GM12878 (cell line): ENCODE data around the gene C19orf73. TPM values are rescaled to one million over a fixed set of nuclear protein-coding genes. Genes with fewer than 3 reads are reported as not detected.

Experiments used
- ATAC-seq: fragments of 200-7000 bp; cut with Tn5 transposase; 3 replicates; pipeline ENCODE4 v1.9.1; 2020; ENCODE audit warnings: mild to moderate bottlenecking, moderate library complexity
- BruUV-seq: library from RNA; stranded (reverse); fragments of 400-500 nt; replicated peaks from 2 replicates; lab custom pipeline; 2021; lab: Mats Ljungman, UMichigan
- CTCF ChIA-PET: fragments of 300-600 bp; sonication (Branson Sonifier 250); formaldehyde crosslinking; extraction: SDS; loops from one replicate; lab custom pipeline; 2021; ENCODE audit warnings: inconsistent platforms; lab: Yijun Ruan, JAX
- POLR2A ChIA-PET: fragments of 350-600 bp; formaldehyde crosslinking; extraction: SDS; loops from one replicate; lab custom pipeline; 2021; ENCODE audit warnings: inconsistent platforms; lab: Charles Lee
- RAD21 ChIA-PET: fragments of 300-600 bp; sonication (Branson Sonifier 250); formaldehyde crosslinking; loops from one replicate; lab custom pipeline; 2023; ENCODE audit warnings: antibody characterized with exemption; ENCODE audit not compliant: unreplicated experiment; lab: Charles Lee
- SMC1A ChIA-PET: fragments of 300-600 bp; sonication (Branson Sonifier 250); formaldehyde crosslinking; loops from one replicate; lab custom pipeline; 2023; ENCODE audit not compliant: unreplicated experiment, uncharacterized antibody; lab: Charles Lee
- DNase-seq: peaks from one replicate; pipeline ENCODE4 v3.0.0-alpha.2; 2011; ENCODE audit warnings: low read depth, low spot score
- FAIRE-seq: peaks from 3 replicates; lab custom pipeline; 2011; peaks lifted over from hg19 to GRCh38; lab: Jason Lieb, UNC
- H2AFZ ChIP-seq: 2 replicates; pipeline ENCODE4 v1.6.0; 2011; ENCODE audit warnings: low read depth, low read length, control low read depth; ENCODE audit not compliant: control insufficient read depth
- H3K27ac ChIP-seq: 2 replicates; pipeline ENCODE4 v1.5.1; 2011; ENCODE audit warnings: control low read depth; ENCODE audit not compliant: control insufficient read depth, insufficient read depth
- H3K27me3 ChIP-seq, 2 experiments: replicated peaks in 1 of 2; 2 replicates each; pipeline versions ENCODE4 v1.6.0 to v1.6.1; 2011; ENCODE audit warnings: low read length in 1 of 2; ENCODE audit not compliant: control insufficient read depth in 2 of 2, insufficient read depth in 2 of 2
- H3K36me3 ChIP-seq, 2 experiments: 2 replicates each; pipeline ENCODE4 v1.5.1; 2011; ENCODE audit warnings: low read length in 1 of 2; ENCODE audit not compliant: control insufficient read depth in 2 of 2, insufficient read depth in 2 of 2
- H3K4me1 ChIP-seq: 2 replicates; pipeline ENCODE4 v1.6.1; 2011; ENCODE audit warnings: mild to moderate bottlenecking, low read length, moderate library complexity, mixed read lengths; ENCODE audit not compliant: control insufficient read depth, insufficient read depth
- H3K4me2 ChIP-seq: 2 replicates; pipeline ENCODE4 v1.6.0; 2011; ENCODE audit warnings: control low read depth; ENCODE audit not compliant: control insufficient read depth, insufficient read depth
- H3K4me3 ChIP-seq: fragments of 200-600 bp; sonication (generic); 2 replicates; pipeline ENCODE4 v1.5.1; 2016
- H3K79me2 ChIP-seq: 2 replicates; pipeline ENCODE4 v1.6.0; 2011; ENCODE audit warnings: low read length; ENCODE audit not compliant: control insufficient read depth, insufficient read depth
- H3K9ac ChIP-seq: 2 replicates; pipeline ENCODE4 v1.8.0; 2011; ENCODE audit warnings: low read length, control low read depth, mixed read lengths; ENCODE audit not compliant: control insufficient read depth, insufficient read depth
- H3K9me3 ChIP-seq: replicated peaks from 3 replicates; pipeline ENCODE4 v1.5.1; 2011; ENCODE audit warnings: mild to moderate bottlenecking, low read length; ENCODE audit not compliant: control insufficient read depth, insufficient read depth
- H4K20me1 ChIP-seq: 2 replicates; pipeline ENCODE4 v1.6.0; 2011; ENCODE audit not compliant: control insufficient read depth, insufficient read depth
- BHLHE40 ChIP-seq, 2 experiments: fragments of 450-650 bp in 1 of 2; IDR thresholded peaks; 2 replicates each; pipeline ENCODE4 v1.6.1; 2011 to 2017; ENCODE audit warnings: low read depth in 2 of 2, borderline replicate concordance in 1 of 2, improper control_type of control experiment in 1 of 2, low read length in 1 of 2, mild to moderate bottlenecking in 1 of 2
- CBX5 ChIP-seq: sonication (generic); IDR thresholded peaks from 2 replicates; pipeline ENCODE4 v1.6.1; 2016; ENCODE audit warnings: low read depth, moderate library complexity, mild to moderate bottlenecking, inconsistent platforms
- CHD4 ChIP-seq: fragments of 200-600 bp; sonication (generic); IDR thresholded peaks from 2 replicates; pipeline ENCODE4 v1.6.1; 2016; ENCODE audit warnings: mild to moderate bottlenecking
- CREM ChIP-seq: IDR thresholded peaks from 2 replicates; pipeline ENCODE4 v1.6.1; 2014; ENCODE audit warnings: antibody characterized with exemption, low read depth
- FOS ChIP-seq: IDR thresholded peaks from 3 replicates; pipeline ENCODE4 v1.6.1; 2011; ENCODE audit warnings: borderline replicate concordance; ENCODE audit not compliant: insufficient read length; ENCODE audit errors: extremely low read depth
- NFYA ChIP-seq: IDR thresholded peaks from 2 replicates; pipeline ENCODE4 v1.6.1; 2011; ENCODE audit warnings: low read depth, mild to moderate bottlenecking, low read length, improper control_type of control experiment, borderline replicate concordance
- PML ChIP-seq: IDR thresholded peaks from 2 replicates; pipeline ENCODE4 v1.6.1; 2012; ENCODE audit warnings: low read length, inconsistent platforms
- RAD51 ChIP-seq: fragments of 450-650 bp; IDR thresholded peaks from 2 replicates; pipeline ENCODE4 v1.6.1; 2016; ENCODE audit warnings: moderate library complexity, mild to moderate bottlenecking, inconsistent platforms
- RUNX3 ChIP-seq: IDR thresholded peaks from 2 replicates; pipeline ENCODE4 v1.6.1; 2012; ENCODE audit warnings: low read length, inconsistent platforms
- SIX5 ChIP-seq: IDR thresholded peaks from 2 replicates; pipeline ENCODE4 v1.6.1; 2011; ENCODE audit warnings: mild to moderate bottlenecking, low read depth, low read length, moderate library complexity; ENCODE audit not compliant: severe bottlenecking
- SPI1 ChIP-seq: IDR thresholded peaks from 2 replicates; pipeline ENCODE4 v1.6.1; 2011; ENCODE audit warnings: low read depth, mild to moderate bottlenecking, low read length, moderate library complexity, borderline replicate concordance; ENCODE audit not compliant: insufficient read depth
- SREBF2 ChIP-seq: IDR thresholded peaks from 2 replicates; pipeline ENCODE4 v1.6.1; 2012; ENCODE audit warnings: mild to moderate bottlenecking, low read length
- WRNIP1 ChIP-seq: IDR thresholded peaks from 2 replicates; pipeline ENCODE4 v1.6.1; 2011; ENCODE audit warnings: low read depth, low read length, improper control_type of control experiment, borderline replicate concordance
- YBX1 ChIP-seq: fragments of 450-650 bp; IDR thresholded peaks from 2 replicates; pipeline ENCODE4 v1.6.1; 2016; ENCODE audit warnings: antibody characterized with exemption
- ZNF207 ChIP-seq: fragments of 450-650 bp; IDR thresholded peaks from 2 replicates; pipeline ENCODE4 v1.6.1; 2014; ENCODE audit warnings: antibody characterized with exemption, mild to moderate bottlenecking, borderline replicate concordance
- ZSCAN29 ChIP-seq: fragments of 450-650 bp; IDR thresholded peaks from 2 replicates; pipeline ENCODE4 v1.6.1; 2017; ENCODE audit warnings: mild to moderate bottlenecking, moderate library complexity
- WGBS: methylation state at CpG from one replicate; pipeline ENCODE4 v1.1.6; 2016; ENCODE audit warnings: low lambda C conversion rate; ENCODE audit not compliant: insufficient replicate concordance, insufficient coverage; ENCODE audit errors: missing lambda C conversion rate; 5-methylcytosine and 5-hydroxymethylcytosine counted together
- in situ Hi-C: fragments of 300-500 bp; cut with MboI; formaldehyde crosslinking; loops from 9 replicates; pipeline ENCODE4 v1.14.3; 2018; ENCODE audit warnings: mixed read lengths
- intact Hi-C: fragments of 100-400 bp; cut with micrococcal nuclease; formaldehyde crosslinking; loops from one replicate; pipeline ENCODE4 v1.14.2; 2022; ENCODE audit not compliant: unreplicated experiment
- polyA plus RNA-seq, 11 experiments: library from polyadenylated mRNA; depleted of rRNA in 4 of 11; unstranded in 6 of 11; stranded (reverse) in 5 of 11; fragments of >200 nt; fragmentation: Nextera tagmentation in 4 of 11; fragmentation: Illumina TruSeq in 1 of 11; extraction: Ambion mirVana in 4 of 11; extraction: Trizol in 1 of 11; gene quantifications; 1 replicate in 1 of 11; 2 replicates in 10 of 11; pipeline versions ENCODE4 v1.2.1 to v1.2.3, GENCODE V29; 2011 to 2016; ENCODE audit warnings: inconsistent platforms in 2 of 11, missing spikeins in 2 of 11, low read depth in 1 of 11
- total RNA-seq, 4 experiments: library from RNA; depleted of rRNA in 3 of 4; stranded (reverse); fragments of >200 nt in 3 of 4; fragmentation: Illumina TruSeq in 1 of 4; extraction: Trizol in 1 of 4; gene quantifications; 2 replicates each; pipeline versions ENCODE4 v1.2.1 to v1.2.3, GENCODE V29; 2013 to 2021
- TF ChIP-seq, protein P1 (sequence below): fragments of 150-350 bp; IDR thresholded peaks from 2 replicates; pipeline ENCODE4 v1.6.1; 2016; ENCODE audit warnings: low read depth, low read length
- TF ChIP-seq, protein P2 (sequence below): IDR thresholded peaks from 2 replicates; pipeline ENCODE4 v1.6.1; 2012; ENCODE audit warnings: low read depth, low read length, improper control_type of control experiment
- TF ChIP-seq, protein P3 (sequence below): fragments of 450-650 bp; IDR thresholded peaks from 2 replicates; pipeline ENCODE4 v1.6.1; 2018; ENCODE audit warnings: mild to moderate bottlenecking, low read depth, moderate library complexity; ENCODE audit not compliant: partially characterized antibody

Gene C19orf73
- total and polyA plus RNA-seq, 10 of the 15 experiments (the other 5 are each of a cell fraction or from before 2014, with no cell fraction given), result 0.20 to 2.0 (median 0.80) TPM

DNA sequence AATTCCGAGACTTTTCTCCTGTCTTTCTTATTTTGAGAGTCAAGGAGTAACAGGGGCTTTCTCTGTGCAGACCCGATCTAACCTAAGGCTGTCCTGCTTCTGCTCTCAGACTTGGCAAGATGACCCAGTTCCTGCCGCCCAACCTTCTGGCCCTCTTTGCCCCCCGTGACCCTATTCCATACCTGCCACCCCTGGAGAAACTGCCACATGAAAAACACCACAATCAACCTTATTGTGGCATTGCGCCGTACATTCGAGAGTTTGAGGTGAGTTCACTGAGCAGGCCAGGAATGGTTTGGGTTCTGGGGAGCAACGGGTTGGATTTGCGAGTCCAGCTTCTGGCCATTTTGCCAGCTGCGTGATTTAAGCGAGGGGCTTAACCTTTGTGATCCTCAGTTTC lies 32.6 kb downstream of the C19orf73 start:
- CTCF ChIA-PET, result interaction anchor here (4.7 kb wide), 1 partner anchor 11 kb away, joined by 35 read pairs; no protein-coding TSS in a partner anchor
- intact Hi-C loops (no loop called here), in situ Hi-C loops (no loop called here)
- Histone ChIP-seq H3K36me3 (peaks cover 12 to 23% of the 10 kb centered on the region in 2 experiments), H3K79me2 (peaks cover 41% of the 10 kb centered on the region), H3K9ac (peak overlapping the region; percentile 90), H3K9me3 (no peaks in the 10 kb centered on the region; the same call in 2 of the 3 replicates), H2AFZ (no peak overlapping the region), H3K27me3 (no peaks in the 10 kb centered on the region), H3K4me3 (peak overlapping the region; percentile 89), H4K20me1 (0 out of 2 replicates have a peak, but pooled peaks cover 6% of the 10 kb centered on the region), H3K4me1 (peaks cover 4% of the 10 kb centered on the region; the same call in 1 of the 2 replicates), H3K27ac (peak overlapping the region; percentile 87; the same call in 1 of the 2 replicates), H3K4me2 (peak overlapping the region; percentile 80)
- no peak for FAIRE-seq
- SMC1A ChIA-PET, result no interaction called here
- POLR2A ChIA-PET, result no interaction called here
- no peak for DNase-seq
- no TSS peak for BruUV-seq
- no peak for ATAC-seq
- RAD21 ChIA-PET, result interaction anchor here (1.2 kb wide), 1 partner anchor 113 kb away, joined by 3 read pairs; no protein-coding TSS in a partner anchor
- WGBS, result 37% methylated on average over 11 of the region's 11 CpGs
- no peak for TF ChIP-seq RAD51
- TF ChIP-seq, protein P1, sequence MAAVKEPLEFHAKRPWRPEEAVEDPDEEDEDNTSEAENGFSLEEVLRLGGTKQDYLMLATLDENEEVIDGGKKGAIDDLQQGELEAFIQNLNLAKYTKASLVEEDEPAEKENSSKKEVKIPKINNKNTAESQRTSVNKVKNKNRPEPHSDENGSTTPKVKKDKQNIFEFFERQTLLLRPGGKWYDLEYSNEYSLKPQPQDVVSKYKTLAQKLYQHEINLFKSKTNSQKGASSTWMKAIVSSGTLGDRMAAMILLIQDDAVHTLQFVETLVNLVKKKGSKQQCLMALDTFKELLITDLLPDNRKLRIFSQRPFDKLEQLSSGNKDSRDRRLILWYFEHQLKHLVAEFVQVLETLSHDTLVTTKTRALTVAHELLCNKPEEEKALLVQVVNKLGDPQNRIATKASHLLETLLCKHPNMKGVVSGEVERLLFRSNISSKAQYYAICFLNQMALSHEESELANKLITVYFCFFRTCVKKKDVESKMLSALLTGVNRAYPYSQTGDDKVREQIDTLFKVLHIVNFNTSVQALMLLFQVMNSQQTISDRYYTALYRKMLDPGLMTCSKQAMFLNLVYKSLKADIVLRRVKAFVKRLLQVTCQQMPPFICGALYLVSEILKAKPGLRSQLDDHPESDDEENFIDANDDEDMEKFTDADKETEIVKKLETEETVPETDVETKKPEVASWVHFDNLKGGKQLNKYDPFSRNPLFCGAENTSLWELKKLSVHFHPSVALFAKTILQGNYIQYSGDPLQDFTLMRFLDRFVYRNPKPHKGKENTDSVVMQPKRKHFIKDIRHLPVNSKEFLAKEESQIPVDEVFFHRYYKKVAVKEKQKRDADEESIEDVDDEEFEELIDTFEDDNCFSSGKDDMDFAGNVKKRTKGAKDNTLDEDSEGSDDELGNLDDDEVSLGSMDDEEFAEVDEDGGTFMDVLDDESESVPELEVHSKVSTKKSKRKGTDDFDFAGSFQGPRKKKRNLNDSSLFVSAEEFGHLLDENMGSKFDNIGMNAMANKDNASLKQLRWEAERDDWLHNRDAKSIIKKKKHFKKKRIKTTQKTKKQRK, result no peak
- TF ChIP-seq SREBF2, result no peak
- TF ChIP-seq BHLHE40 (IDR thresholded peaks at IDR 0.05; ENCODE audit: borderline replicate concordance in 1 of 2, low read depth in 2 of 2, low read length in 1 of 2), result no peak
- no peak for TF ChIP-seq CREM
- TF ChIP-seq CHD4, result no peak
- TF ChIP-seq, protein P2, sequence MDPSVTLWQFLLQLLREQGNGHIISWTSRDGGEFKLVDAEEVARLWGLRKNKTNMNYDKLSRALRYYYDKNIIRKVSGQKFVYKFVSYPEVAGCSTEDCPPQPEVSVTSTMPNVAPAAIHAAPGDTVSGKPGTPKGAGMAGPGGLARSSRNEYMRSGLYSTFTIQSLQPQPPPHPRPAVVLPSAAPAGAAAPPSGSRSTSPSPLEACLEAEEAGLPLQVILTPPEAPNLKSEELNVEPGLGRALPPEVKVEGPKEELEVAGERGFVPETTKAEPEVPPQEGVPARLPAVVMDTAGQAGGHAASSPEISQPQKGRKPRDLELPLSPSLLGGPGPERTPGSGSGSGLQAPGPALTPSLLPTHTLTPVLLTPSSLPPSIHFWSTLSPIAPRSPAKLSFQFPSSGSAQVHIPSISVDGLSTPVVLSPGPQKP, result no peak
- TF ChIP-seq YBX1, result no peak
- no peak for TF ChIP-seq FOS
- TF ChIP-seq NFYA, result no peak
- TF ChIP-seq, protein P3, sequence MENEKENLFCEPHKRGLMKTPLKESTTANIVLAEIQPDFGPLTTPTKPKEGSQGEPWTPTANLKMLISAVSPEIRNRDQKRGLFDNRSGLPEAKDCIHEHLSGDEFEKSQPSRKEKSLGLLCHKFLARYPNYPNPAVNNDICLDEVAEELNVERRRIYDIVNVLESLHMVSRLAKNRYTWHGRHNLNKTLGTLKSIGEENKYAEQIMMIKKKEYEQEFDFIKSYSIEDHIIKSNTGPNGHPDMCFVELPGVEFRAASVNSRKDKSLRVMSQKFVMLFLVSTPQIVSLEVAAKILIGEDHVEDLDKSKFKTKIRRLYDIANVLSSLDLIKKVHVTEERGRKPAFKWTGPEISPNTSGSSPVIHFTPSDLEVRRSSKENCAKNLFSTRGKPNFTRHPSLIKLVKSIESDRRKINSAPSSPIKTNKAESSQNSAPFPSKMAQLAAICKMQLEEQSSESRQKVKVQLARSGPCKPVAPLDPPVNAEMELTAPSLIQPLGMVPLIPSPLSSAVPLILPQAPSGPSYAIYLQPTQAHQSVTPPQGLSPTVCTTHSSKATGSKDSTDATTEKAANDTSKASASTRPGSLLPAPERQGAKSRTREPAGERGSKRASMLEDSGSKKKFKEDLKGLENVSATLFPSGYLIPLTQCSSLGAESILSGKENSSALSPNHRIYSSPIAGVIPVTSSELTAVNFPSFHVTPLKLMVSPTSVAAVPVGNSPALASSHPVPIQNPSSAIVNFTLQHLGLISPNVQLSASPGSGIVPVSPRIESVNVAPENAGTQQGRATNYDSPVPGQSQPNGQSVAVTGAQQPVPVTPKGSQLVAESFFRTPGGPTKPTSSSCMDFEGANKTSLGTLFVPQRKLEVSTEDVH, result no peak
- no peak for TF ChIP-seq SPI1
- no peak for TF ChIP-seq WRNIP1
- no peak for TF ChIP-seq ZNF207
- no peak for TF ChIP-seq RUNX3
- TF ChIP-seq SIX5, result no peak
- no peak for TF ChIP-seq CBX5
- no peak for TF ChIP-seq ZSCAN29
- no peak for TF ChIP-seq PML
